Adrenal gland (tissue), 12 donors: ENCODE results near the gene FREY1. TPM values are rescaled to one million over a fixed set of nuclear protein-coding genes. Genes with fewer than 3 reads are reported as not detected.
"Not testable (repeated sequence)": the region's sequence is repeated elsewhere in the genome, so short reads cannot be mapped to it uniquely, and the experiment has no call there.

Source experiments
- DNase-seq, 7 donors: peaks; one replicate each; pipeline ENCODE4 v3.0.0-alpha.2; 2019 to 2020
- H3K27ac ChIP-seq, 5 donors: fragments of 200-600 bp; sonication (generic) in 4 of 5; 1 replicate in 3 of 5; 2 replicates in 2 of 5; pipeline versions ENCODE4 v1.5.1 to v1.8.0; 2016 to 2020; ENCODE audit warnings: mild to moderate bottlenecking in 1 of 5
- H3K27me3 ChIP-seq: fragments of 200-600 bp; 2 replicates; pipeline ENCODE4 v1.8.0; 2021
- H3K36me3 ChIP-seq, 2 donors: fragments of 200-600 bp; replicated peaks in 1 of 2; 1 replicate in 1 of 2; 2 replicates in 1 of 2; pipeline versions ENCODE4 v1.5.1 to v1.8.0; 2018 to 2022
- H3K4me1 ChIP-seq, 2 donors: fragments of 200-600 bp; replicated peaks in 1 of 2; 1 replicate in 1 of 2; 2 replicates in 1 of 2; pipeline versions ENCODE4 v1.5.1 to v1.8.0; 2018 to 2021
- H3K4me3 ChIP-seq, 4 donors: fragments of 200-600 bp; sonication (generic) in 3 of 4; one replicate each; pipeline ENCODE4 v1.5.1; 2016 to 2018
- H3K9me3 ChIP-seq, 3 donors: fragments of 200-600 bp; sonication (generic) in 1 of 3; replicated peaks in 1 of 3; 1 replicate in 2 of 3; 2 replicates in 1 of 3; pipeline versions ENCODE4 v1.5.1 to v1.8.0; 2016 to 2021
- POLR2A ChIP-seq, 2 donors: fragments of 450-650 bp; IDR thresholded peaks; one replicate each; pipeline ENCODE4 v1.6.1; 2017; ENCODE audit warnings: antibody characterized with exemption in 2 of 2, mild to moderate bottlenecking in 2 of 2, moderate library complexity in 1 of 2
- WGBS, 4 donors: extraction: QIAGEN DNeasy Blood & Tissue Kit in 2 of 4; methylation state at CpG; one replicate each; pipeline versions ENCODE4 v1.1.5 to v1.1.7; 2013 to 2017; 5-methylcytosine and 5-hydroxymethylcytosine counted together
- intact Hi-C, 2 donors: fragments of 100-400 bp; cut with DNase I; formaldehyde crosslinking; loops; one replicate each; pipeline versions ENCODE4 v1.14.1 to v1.15.0; 2022 to 2023
- polyA plus RNA-seq, 3 donors: library from polyadenylated mRNA; stranded (reverse); fragments of 200-250 nt in 2 of 3; fragments of 350-450 nt in 1 of 3; fragmentation: Illumina TruSeq in 1 of 3; extraction: RNeasy Lipid Tissue Mini Kit (QIAGEN cat#74804) in 1 of 3; gene quantifications; one replicate each; pipeline ENCODE4 v1.2.3, GENCODE V29; 2013 to 2014
- total RNA-seq, 9 donors: library from RNA; depleted of rRNA in 4 of 9; stranded (reverse); fragments of >200 nt in 4 of 9; fragments of 120-200 nt in 1 of 9; fragmentation: NEBNext Ultra II Directional in 1 of 9; extraction: Animal tissue kit (Norgen Biotek cat#: 25700) in 1 of 9; gene quantifications; one replicate each; pipeline versions ENCODE4 v1.1.0 to v1.2.4, GENCODE V29; 2013 to 2023
- TF ChIP-seq, protein P1 (sequence below), 6 experiments: fragments of 450-650 bp in 4 of 6; fragments of 200-600 bp in 2 of 6; sonication (generic) in 1 of 6; IDR thresholded peaks; 1 replicate in 5 of 6; 2 replicates in 1 of 6; pipeline versions ENCODE4 v1.5.1 to v1.8.0; 2016 to 2021; ENCODE audit warnings: antibody characterized with exemption in 6 of 6, mild to moderate bottlenecking in 2 of 6, moderate library complexity in 1 of 6
- donor health status: healthy with polysubstance abuse.
- donor health status: Bipolar disorder and iron deficiency.
- donor health status: DM: yes; HTN: yes; CAD: no.
- donor health status: DM: no; HTN: no; CAD: no.
- donor health status: DM: no; HTN: no; CAD: no.
- donor health status: DM: yes; HTN: yes; CAD: no.

FREY1 gene
- total and polyA plus RNA-seq, 12 donors = 0.30 to 1.2 (median 0.79) TPM; not detected in 5

DNA sequence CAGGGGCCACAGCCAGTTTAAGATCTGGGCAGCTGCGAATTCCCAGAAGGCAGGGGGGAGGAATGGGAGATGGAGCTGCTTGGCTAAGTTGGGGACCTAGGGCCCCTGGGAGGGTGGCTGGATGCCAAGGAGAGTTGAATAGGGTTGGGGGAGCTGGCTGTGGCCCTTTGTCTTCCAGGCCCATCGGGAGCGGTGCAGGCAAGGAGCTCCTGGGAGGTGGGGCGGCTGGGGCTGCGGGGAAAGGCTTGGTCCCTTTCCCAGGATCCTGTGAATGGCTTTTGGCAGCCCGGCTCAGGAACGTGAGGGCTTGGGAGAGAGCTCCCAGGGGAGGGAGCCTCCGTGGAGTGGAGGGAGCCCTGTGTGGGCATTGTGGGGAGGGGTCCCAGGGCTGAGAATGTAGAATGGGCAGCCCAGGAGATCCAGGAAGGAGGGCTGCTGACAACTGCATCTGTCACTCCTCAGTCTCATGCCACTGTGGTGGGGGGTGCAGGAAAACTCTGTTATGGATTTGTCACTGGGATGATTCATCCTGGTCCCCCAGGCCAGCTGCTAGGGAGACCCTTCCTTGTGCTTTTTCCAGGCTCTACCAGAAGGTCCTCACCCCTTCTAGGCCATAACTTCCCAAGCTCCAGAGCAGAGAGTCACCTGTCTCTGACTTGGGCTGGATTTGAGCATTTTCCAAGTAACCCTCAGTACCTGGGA, 6.0 kb downstream of the FREY1 start:
- 11 to 38% (median 23%) methylated on average over 8 of the region's 8 CpGs for WGBS, 4 donors
- Histone ChIP-seq H3K27ac (peak overlapping the region in 2 of 5 donors; percentile 10 to 85), H3K4me1 (peaks cover 13 to 22% of the 10 kb centered on the region in 2 donors), H3K27me3 (no peaks in the 10 kb centered on the region), H3K4me3 (peak overlapping the region in 1 of 4 donors; percentile 91), H3K36me3 (peaks cover 0 to 32% of the 10 kb centered on the region in 2 donors), H3K9me3 (no peaks in the 10 kb centered on the region)
- intact Hi-C loops = no loop called here
- DNase-seq = peak in 4 of 7 donors; percentile 46 to 58 (median 56)
- TF ChIP-seq, protein P1, sequence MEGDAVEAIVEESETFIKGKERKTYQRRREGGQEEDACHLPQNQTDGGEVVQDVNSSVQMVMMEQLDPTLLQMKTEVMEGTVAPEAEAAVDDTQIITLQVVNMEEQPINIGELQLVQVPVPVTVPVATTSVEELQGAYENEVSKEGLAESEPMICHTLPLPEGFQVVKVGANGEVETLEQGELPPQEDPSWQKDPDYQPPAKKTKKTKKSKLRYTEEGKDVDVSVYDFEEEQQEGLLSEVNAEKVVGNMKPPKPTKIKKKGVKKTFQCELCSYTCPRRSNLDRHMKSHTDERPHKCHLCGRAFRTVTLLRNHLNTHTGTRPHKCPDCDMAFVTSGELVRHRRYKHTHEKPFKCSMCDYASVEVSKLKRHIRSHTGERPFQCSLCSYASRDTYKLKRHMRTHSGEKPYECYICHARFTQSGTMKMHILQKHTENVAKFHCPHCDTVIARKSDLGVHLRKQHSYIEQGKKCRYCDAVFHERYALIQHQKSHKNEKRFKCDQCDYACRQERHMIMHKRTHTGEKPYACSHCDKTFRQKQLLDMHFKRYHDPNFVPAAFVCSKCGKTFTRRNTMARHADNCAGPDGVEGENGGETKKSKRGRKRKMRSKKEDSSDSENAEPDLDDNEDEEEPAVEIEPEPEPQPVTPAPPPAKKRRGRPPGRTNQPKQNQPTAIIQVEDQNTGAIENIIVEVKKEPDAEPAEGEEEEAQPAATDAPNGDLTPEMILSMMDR (IDR thresholded peaks at IDR 0.05) = no peak
- no peak for TF ChIP-seq POLR2A (IDR thresholded peaks at IDR 0.05)

DNA sequence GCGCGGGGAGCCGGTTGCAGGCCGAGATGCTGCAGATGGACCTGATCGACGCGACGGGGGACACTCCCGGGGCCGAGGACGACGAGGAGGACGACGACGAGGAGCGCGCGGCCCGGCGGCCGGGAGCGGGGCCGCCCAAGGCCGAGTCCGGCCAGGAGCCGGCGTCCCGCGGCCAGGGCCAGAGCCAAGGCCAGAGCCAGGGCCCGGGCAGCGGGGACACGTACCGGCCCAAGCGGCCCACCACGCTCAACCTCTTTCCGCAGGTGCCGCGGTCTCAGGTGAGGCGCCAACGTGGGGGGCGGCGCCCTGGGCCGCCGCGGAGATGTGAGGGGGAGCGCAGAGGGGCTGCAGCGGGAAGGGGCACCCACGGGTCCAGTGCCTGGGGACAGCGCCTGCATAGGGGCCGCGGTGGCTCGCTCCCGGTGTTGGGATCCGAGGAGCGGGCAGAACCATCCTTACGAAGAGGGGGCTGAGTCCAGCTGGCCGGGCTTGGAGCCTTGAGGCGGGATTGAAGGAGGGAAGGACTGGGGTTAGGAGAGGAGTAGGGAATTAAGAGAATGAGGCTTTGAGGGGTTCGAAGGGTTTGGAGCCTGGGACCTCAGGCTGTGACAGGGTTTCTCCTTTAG, 6.8 kb downstream of the FREY1 start:
- Histone ChIP-seq H3K36me3 (peaks cover 0 to 29% of the 10 kb centered on the region in 2 donors), H3K4me3 (peak overlapping the region in 3 of 4 donors; percentile 40 to 91 (median 43)), H3K4me1 (peaks cover 13 to 22% of the 10 kb centered on the region in 2 donors), H3K27ac (peak overlapping the region in 2 of 5 donors; percentile 85 to 94)
- WGBS, 4 donors = 2 to 5% (median 3%) methylated on average over 11 to 34 of the region's 59 CpGs
- H3K27me3 ChIP-seq, H3K9me3 ChIP-seq, DNase-seq, intact Hi-C loops: not testable (repeated sequence)
- TF ChIP-seq POLR2A (IDR thresholded peaks at IDR 0.05) = peak in 1 of 2 donors; percentile 28

DNA sequence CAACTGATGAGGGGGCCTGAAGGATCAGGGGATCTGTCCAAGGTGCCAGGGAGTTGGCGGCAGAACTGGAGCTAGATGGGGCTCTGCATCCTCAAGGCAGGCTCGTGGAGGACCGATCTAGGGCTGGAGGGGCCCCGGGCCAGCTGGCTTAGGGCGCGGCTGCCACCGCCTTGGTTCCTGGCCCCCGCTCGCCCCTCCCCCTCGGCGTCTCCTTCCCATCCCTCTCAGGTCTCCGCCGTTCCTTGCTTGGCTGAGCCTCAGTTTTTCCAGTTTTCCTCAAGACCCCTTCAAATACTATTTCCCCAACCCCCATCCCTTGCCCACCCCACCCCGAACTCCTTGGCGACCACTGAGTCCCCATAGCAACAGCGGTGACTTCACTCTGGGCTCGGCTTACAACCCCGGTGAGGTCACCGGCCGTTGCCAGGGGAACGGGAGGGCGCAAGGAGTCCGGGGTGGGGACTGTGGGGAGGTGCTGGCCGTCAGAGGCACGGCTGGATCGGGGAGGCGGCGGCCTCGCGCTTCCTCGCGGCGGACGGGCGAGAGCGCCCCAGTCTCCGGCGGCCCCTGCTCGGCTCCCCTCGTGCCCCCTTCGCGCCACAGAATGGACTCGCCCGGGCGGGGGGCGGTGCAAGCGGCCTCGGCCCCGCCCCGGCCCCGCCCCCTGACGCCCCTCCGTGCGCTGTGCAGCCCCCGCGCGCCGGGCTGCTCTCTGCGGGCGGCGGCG, 7.5 kb downstream of the FREY1 start:
- Histone ChIP-seq H3K36me3 (peaks cover 0 to 22% of the 10 kb centered on the region in 2 donors), H3K27me3 (no peaks in the 10 kb centered on the region), H3K4me3 (peak overlapping the region in 2 of 4 donors; percentile 43 to 91), H3K27ac (peak overlapping the region in 3 of 5 donors; percentile 50 to 94 (median 85)), H3K4me1 (peaks cover 13 to 22% of the 10 kb centered on the region in 2 donors), H3K9me3 (no peaks in the 10 kb centered on the region)
- peak; percentile 86 to 96 (median 89) for DNase-seq
- TF ChIP-seq, protein P1 (IDR thresholded peaks at IDR 0.05) = no peak
- TF ChIP-seq POLR2A (IDR thresholded peaks at IDR 0.05) = no peak
- intact Hi-C loops = no loop called here
- 0 to 1% (median 1%) methylated on average over 14 to 62 of the region's 62 CpGs for WGBS, 4 donors

DNA sequence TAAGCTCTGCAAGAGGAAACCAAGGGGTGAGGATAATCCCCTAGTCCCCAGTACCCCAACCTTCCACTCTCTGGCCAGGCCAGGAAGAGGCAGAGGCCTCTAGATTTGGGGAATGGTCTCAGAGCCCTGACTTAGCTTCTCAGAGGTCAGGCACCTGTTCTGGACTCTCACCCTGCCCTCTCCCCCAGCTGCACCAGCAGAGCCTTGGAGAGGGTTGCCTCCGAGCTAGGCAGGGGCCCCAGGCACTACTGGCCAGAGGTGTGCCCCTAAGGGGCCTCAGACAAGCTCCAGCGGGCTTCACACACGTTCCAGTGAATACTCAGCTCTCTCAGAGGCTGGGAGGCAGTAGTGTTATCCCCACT, 8.0 kb downstream of the FREY1 start:
- WGBS, 4 donors = 15 to 20% (median 20%) methylated on average over 3 of the region's 3 CpGs; no CpG with 5 or more reads in 1 of the 4 donors
- no peak for DNase-seq
- no peaks in the 10 kb centered on the region for H3K9me3 ChIP-seq
- TF ChIP-seq POLR2A (IDR thresholded peaks at IDR 0.05) = no peak
- TF ChIP-seq, protein P1 (IDR thresholded peaks at IDR 0.05) = no peak
- peak overlapping the region in 1 of 4 donors; percentile 91 for H3K4me3 ChIP-seq
- H3K27me3 ChIP-seq = no peaks in the 10 kb centered on the region
- H3K27ac ChIP-seq = peak overlapping the region in 2 of 5 donors; percentile 85 to 94
- intact Hi-C loops = no loop called here
- H3K4me1 ChIP-seq = peaks cover 13 to 22% of the 10 kb centered on the region in 2 donors
- peaks cover 0 to 18% of the 10 kb centered on the region in 2 donors for H3K36me3 ChIP-seq
